ENCODE data around the gene FMOD. TPM values are rescaled to one million over a fixed set of nuclear protein-coding genes. Genes with fewer than 3 reads are reported as not detected.

Gene FMOD
- 0.84 and 0.87 TPM in 2 replicates for total RNA-seq

GRCh38 chr1:203351037-203351625 is at the start of gene FMOD:
Gene FMOD, minus strand, starts transcription at chr1:203351122. Its CDS starts 2,852 bp downstream, at chr1:203348270.

GRCh38 chr1:203304919-203305808 is 45.8 kb downstream of the FMOD start, which contains the start of gene BTG2:
Gene BTG2, plus strand, starts transcription at chr1:203305519. Its CDS starts 88 bp downstream, at chr1:203305607.

Other genes with a start within 250 kb of the FMOD start
- gene ADORA1, start 223.4 kb downstream of the FMOD start, total RNA-seq: not detected in 2 replicates
- gene MYBPH, start 175.3 kb downstream of the FMOD start, total RNA-seq: not detected in 2 replicates
- not detected in 2 replicates for gene CHI3L1, start 164.4 kb downstream of the FMOD start, total RNA-seq
- not detected in 2 replicates for gene CHIT1, start 121.4 kb downstream of the FMOD start, total RNA-seq
- gene BTG2, start 45.6 kb downstream of the FMOD start, total RNA-seq: 20.5 and 26.0 TPM in 2 replicates
- gene PRELP, start 124.7 kb upstream of the FMOD start, total RNA-seq: 0.07 TPM in 1 of 2 replicates, not detected in the other
- gene OPTC, start 143.0 kb upstream of the FMOD start, total RNA-seq: not detected in 2 replicates

All from mammary microvascular endothelial cell (primary cell).